GM21515 (cell line): ENCODE results near the gene BBS2.
A peak's percentile ranks its signal among the peaks of the same experiment; 100 is the strongest.

Experiments
- ATAC-seq: cut with Tn5 transposase; IDR thresholded peaks from one replicate; pipeline ENCODE4 v1.9.1; 2021; ENCODE audit not compliant: unreplicated experiment

The BBS2 gene

GRCh38 chr16:56477096-56477878, 42.5 kb downstream of the BBS2 start:
- no peak for ATAC-seq

GRCh38 chr16:56475201-56475600, 44.6 kb downstream of the BBS2 start:
- ATAC-seq = no peak

GRCh38 chr16:56470666-56471065, 49.2 kb downstream of the BBS2 start:
- no peak for ATAC-seq

- ATAC-seq = no peak
Measured at GRCh38 chr16:56470232-56470631, 49.6 kb downstream of the BBS2 start.

GRCh38 chr16:56469748-56470147, 50.1 kb downstream of the BBS2 start:
- ATAC-seq = no peak

GRCh38 chr16:56468800-56469199, 51.0 kb downstream of the BBS2 start:
- ATAC-seq = no peak

- ATAC-seq = no peak
Measured at GRCh38 chr16:56466344-56466743, 53.5 kb downstream of the BBS2 start.

GRCh38 chr16:56463153-56463552, 56.7 kb downstream of the BBS2 start:
- no peak for ATAC-seq

- no peak for ATAC-seq
Measured at GRCh38 chr16:56462064-56462796, 57.6 kb downstream of the BBS2 start.

GRCh38 chr16:56460101-56460500, 59.7 kb downstream of the BBS2 start:
- no peak for ATAC-seq

GRCh38 chr16:56457927-56458470, 61.8 kb downstream of the BBS2 start:
- ATAC-seq = no peak

GRCh38 chr16:56451753-56452689, 67.8 kb downstream of the BBS2 start:
- peak; percentile 44 for ATAC-seq

- peak; percentile 97 for ATAC-seq
Measured at GRCh38 chr16:56450986-56451752, 68.7 kb downstream of the BBS2 start, which contains the start of the genes NUDT21 and OGFOD1. NUDT21 (minus strand) TSS chr16:56451332; CDS start chr16:56451202, 130 bp downstream. OGFOD1 (plus strand) TSS chr16:56451554; CDS start chr16:56451613, 59 bp downstream.

GRCh38 chr16:56450275-56450985, 69.4 kb downstream of the BBS2 start:
- ATAC-seq = no peak

GRCh38 chr16:56448005-56448404, 71.8 kb downstream of the BBS2 start:
- ATAC-seq = no peak

- ATAC-seq = no peak
Measured at GRCh38 chr16:56447286-56447685, 72.5 kb downstream of the BBS2 start.

GRCh38 chr16:56438038-56438437, 81.8 kb downstream of the BBS2 start:
- no peak for ATAC-seq

- ATAC-seq = no peak
Measured at GRCh38 chr16:56436258-56436657, 83.6 kb downstream of the BBS2 start.
